Upper lobe of left lung (tissue), 6 donors: Measurements from ENCODE around the gene TRIM72. TPM values are rescaled to one million over a fixed set of nuclear protein-coding genes. Genes with fewer than 3 reads are reported as not detected.

Experiments
- ATAC-seq, 2 donors: fragments of 200-7000 bp; cut with Tn5 transposase; one replicate each; pipeline ENCODE4 v1.9.1; 2022; ENCODE audit warnings: mild to moderate bottlenecking in 2 of 2, moderate library complexity in 2 of 2; ENCODE audit not compliant: low FRiP score in 2 of 2
- DNase-seq, 2 donors: peaks; one replicate each; pipeline ENCODE4 v3.0.0-alpha.2; 2019 to 2020
- H3K27ac ChIP-seq, 4 donors: fragments of 200-600 bp; sonication (generic); one replicate each; pipeline ENCODE4 v1.5.1; 2016 to 2019
- H3K27me3 ChIP-seq, 4 donors: fragments of 200-600 bp; sonication (generic); one replicate each; pipeline ENCODE4 v1.5.1; 2017 to 2019
- H3K36me3 ChIP-seq, 4 donors: fragments of 200-600 bp; sonication (generic); one replicate each; pipeline ENCODE4 v1.5.1; 2016 to 2019
- H3K4me1 ChIP-seq, 4 donors: fragments of 200-600 bp; sonication (generic); one replicate each; pipeline ENCODE4 v1.5.1; 2018 to 2019
- H3K4me3 ChIP-seq, 4 donors: fragments of 200-600 bp; sonication (generic); one replicate each; pipeline ENCODE4 v1.5.1; 2017 to 2019; ENCODE audit warnings: mild to moderate bottlenecking in 2 of 4, moderate library complexity in 1 of 4
- H3K9me3 ChIP-seq, 4 donors: fragments of 200-600 bp; sonication (generic); one replicate each; pipeline ENCODE4 v1.5.1; 2018 to 2019
- CTCF ChIP-seq, 6 experiments: fragments of 450-650 bp in 4 of 6; fragments of 200-600 bp in 2 of 6; sonication (generic) in 2 of 6; IDR thresholded peaks; one replicate each; pipeline ENCODE4 v1.5.1; 2016 to 2019; ENCODE audit warnings: antibody characterized with exemption in 6 of 6
- EP300 ChIP-seq, 4 donors: sonication (generic); formaldehyde crosslinking; IDR thresholded peaks; one replicate each; pipeline ENCODE4 v1.5.1; 2017; ENCODE audit warnings: antibody characterized with exemption in 4 of 4, control low read depth in 2 of 4
- POLR2A ChIP-seq, 4 donors: fragments of 450-650 bp; IDR thresholded peaks; one replicate each; pipeline ENCODE4 v1.5.1; 2016 to 2017; ENCODE audit warnings: antibody characterized with exemption in 4 of 4, mild to moderate bottlenecking in 2 of 4
- POLR2AphosphoS5 ChIP-seq, 2 donors: sonication (generic); formaldehyde crosslinking; IDR thresholded peaks; one replicate each; pipeline ENCODE4 v1.5.1; 2017; ENCODE audit warnings: antibody characterized with exemption in 2 of 2
- WGBS, 2 donors: methylation state at CpG; one replicate each; pipeline ENCODE4 v1.1.5; 2017 to 2018; 5-methylcytosine and 5-hydroxymethylcytosine counted together
- total RNA-seq, 6 donors: library from RNA; depleted of rRNA in 4 of 6; stranded (reverse); fragments of >200 nt in 4 of 6; gene quantifications; one replicate each; pipeline versions ENCODE4 v1.1.0 to v1.2.1, GENCODE V29; 2016 to 2021
- donor health status: DM: no; HTN: no; CAD: no; lungs with moderate emphysema.
- donor health status: DM: no; HTN: yes; CAD: no; lungs with severe emphysema.

The TRIM72 gene
- total RNA-seq, 6 donors from 2014 or later: 0.27 TPM; not detected in 5

GRCh38 chr16:31183432-31184428 is 30.2 kb upstream of the TRIM72 start:
- Histone ChIP-seq H3K9me3 (no peaks in the 10 kb centered on the region), H3K4me3 (no peak overlapping the region), H3K27ac (no peak overlapping the region), H3K4me1 (peaks cover 34 to 58% (median 39%) of the 10 kb centered on the region in 4 donors), H3K27me3 (no peaks in the 10 kb centered on the region), H3K36me3 (peaks cover 45 to 67% (median 55%) of the 10 kb centered on the region in 4 donors)
- DNase-seq (no peak), ATAC-seq (no peak)
- TF ChIP-seq CTCF (IDR thresholded peaks at IDR 0.05) (no peak), POLR2A (IDR thresholded peaks at IDR 0.05) (no peak), EP300 (IDR thresholded peaks at IDR 0.05) (no peak), POLR2AphosphoS5 (IDR thresholded peaks at IDR 0.05) (no peak)
- 81 to 84% methylated on average over 10 of the region's 10 CpGs for WGBS, 2 donors

- DNase-seq: peak in 1 of 2 donors; percentile 77
- no peak for ATAC-seq
- 92 to 96% methylated on average over 14 of the region's 14 CpGs for WGBS, 2 donors
- Histone ChIP-seq H3K27me3 (no peaks in the 10 kb centered on the region), H3K27ac (no peak overlapping the region), H3K36me3 (peaks cover 57 to 79% (median 67%) of the 10 kb centered on the region in 4 donors), H3K4me3 (no peak overlapping the region), H3K9me3 (no peaks in the 10 kb centered on the region), H3K4me1 (peaks cover 29 to 51% (median 36%) of the 10 kb centered on the region in 4 donors)
- TF ChIP-seq POLR2A (IDR thresholded peaks at IDR 0.05): no peak
- TF ChIP-seq CTCF (IDR thresholded peaks at IDR 0.05): no peak
- no peak for TF ChIP-seq POLR2AphosphoS5 (IDR thresholded peaks at IDR 0.05)
Observed at GRCh38 chr16:31184888-31185287, 29.0 kb upstream of the TRIM72 start.

- Histone ChIP-seq H3K27me3 (no peaks in the 10 kb centered on the region), H3K9me3 (no peaks in the 10 kb centered on the region), H3K4me1 (peaks cover 29 to 51% (median 36%) of the 10 kb centered on the region in 4 donors), H3K27ac (peak overlapping the region in 1 of 4 donors; percentile 13), H3K4me3 (no peak overlapping the region), H3K36me3 (peaks cover 61 to 83% (median 71%) of the 10 kb centered on the region in 4 donors)
- DNase-seq (no peak), ATAC-seq (no peak)
- WGBS, 2 donors: 72 to 78% methylated on average over 5 of the region's 5 CpGs
- TF ChIP-seq POLR2AphosphoS5 (IDR thresholded peaks at IDR 0.05) (no peak), POLR2A (IDR thresholded peaks at IDR 0.05) (no peak), CTCF (IDR thresholded peaks at IDR 0.05) (no peak), EP300 (IDR thresholded peaks at IDR 0.05) (no peak)
Observed at GRCh38 chr16:31185339-31185738, 28.6 kb upstream of the TRIM72 start.

- no peak for TF ChIP-seq CTCF (IDR thresholded peaks at IDR 0.05)
- TF ChIP-seq POLR2AphosphoS5 (IDR thresholded peaks at IDR 0.05): no peak
- no peak for TF ChIP-seq EP300 (IDR thresholded peaks at IDR 0.05)
- TF ChIP-seq POLR2A (IDR thresholded peaks at IDR 0.05): no peak
- DNase-seq (no peak), ATAC-seq (no peak)
- Histone ChIP-seq H3K4me1 (peaks cover 28 to 47% (median 36%) of the 10 kb centered on the region in 4 donors), H3K27me3 (no peaks in the 10 kb centered on the region), H3K27ac (peak overlapping the region in 1 of 4 donors; percentile 13), H3K9me3 (no peaks in the 10 kb centered on the region), H3K36me3 (peaks cover 69 to 92% (median 80%) of the 10 kb centered on the region in 4 donors), H3K4me3 (no peak overlapping the region)
- WGBS, 2 donors: 63 to 65% methylated on average over 7 of the region's 7 CpGs
Observed at GRCh38 chr16:31186176-31186575, 27.7 kb upstream of the TRIM72 start.
